HG02759 (cell line): Measurements from ENCODE around the gene PLEKHG4.

Experiments used
- ATAC-seq: cut with Tn5 transposase; IDR thresholded peaks from one replicate; pipeline ENCODE4 v1.9.1; 2021; ENCODE audit warnings: mild to moderate bottlenecking, moderate library complexity; ENCODE audit not compliant: unreplicated experiment

Gene PLEKHG4

DNA sequence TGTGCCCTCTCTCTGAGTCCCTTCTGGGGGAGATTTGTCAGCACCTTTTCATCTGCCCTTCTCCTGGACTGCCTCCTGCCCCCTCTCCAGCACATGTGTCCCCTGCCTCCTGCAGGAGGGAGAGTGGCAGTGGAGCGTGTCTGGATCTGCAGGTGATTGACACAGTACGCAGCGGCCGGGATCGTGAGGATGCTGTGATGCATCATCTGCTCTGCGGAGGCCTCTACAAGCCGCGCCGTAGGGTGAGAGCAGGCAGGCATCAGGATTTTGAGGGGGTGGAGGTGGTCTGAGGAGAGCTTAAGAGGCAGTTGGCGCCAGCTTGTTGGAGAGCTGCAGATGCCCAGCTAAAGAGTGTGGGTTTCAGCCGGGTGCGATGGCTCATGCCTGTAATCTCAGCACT is 19.6 kb upstream of the PLEKHG4 start:
- ATAC-seq: no peak

DNA sequence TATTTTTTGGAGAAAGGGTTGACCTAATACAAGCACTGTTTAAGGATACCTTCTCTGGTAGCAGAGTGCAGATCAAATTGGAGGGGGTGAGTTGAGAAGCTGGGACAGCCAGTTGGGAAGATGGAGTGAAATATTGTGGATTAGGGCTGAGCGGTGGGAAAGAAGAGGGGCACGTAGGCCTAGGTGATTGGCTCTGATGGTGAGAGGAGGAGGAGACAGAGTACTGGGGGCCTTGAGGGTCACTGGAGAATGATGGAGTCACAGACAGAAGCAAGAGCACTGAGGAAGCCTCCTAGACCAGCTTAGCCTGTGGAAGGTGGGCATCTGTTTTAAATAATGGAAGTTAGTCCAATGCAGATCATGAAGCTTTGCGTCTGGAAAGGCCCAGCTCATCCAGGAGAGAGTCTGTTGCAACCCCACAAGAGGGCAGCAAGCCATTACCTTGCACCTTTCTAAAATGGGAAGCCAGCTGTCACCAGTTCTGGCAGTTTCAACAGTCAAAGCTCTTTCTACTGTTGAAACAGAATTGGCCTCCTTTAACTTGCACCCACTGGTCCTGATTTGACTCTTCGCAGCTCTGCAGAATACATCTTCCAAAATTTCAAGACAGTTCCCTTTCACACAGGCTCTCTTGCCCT is 18.8 kb upstream of the PLEKHG4 start:
- ATAC-seq: peak; percentile 52

DNA sequence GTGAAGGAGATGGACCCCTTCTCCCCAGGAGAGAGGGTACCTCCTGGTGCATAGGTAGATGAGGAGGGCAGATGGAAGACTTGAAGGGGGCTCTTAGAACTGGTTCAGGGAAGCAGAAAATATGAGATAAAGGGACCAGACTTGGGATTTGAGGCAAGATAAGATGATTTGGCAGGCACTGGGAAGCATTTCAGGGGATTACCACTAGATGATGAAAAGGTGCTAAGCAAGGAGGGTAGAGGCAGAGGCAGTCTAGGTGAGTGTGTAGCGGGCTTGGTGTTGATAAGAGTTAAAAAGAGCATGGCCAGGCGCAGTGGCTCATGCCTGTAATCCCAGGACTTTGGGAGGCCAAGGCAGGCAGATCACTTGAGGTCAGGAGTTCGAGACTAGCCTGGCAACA is 16.1 kb upstream of the PLEKHG4 start:
- no peak for ATAC-seq

DNA sequence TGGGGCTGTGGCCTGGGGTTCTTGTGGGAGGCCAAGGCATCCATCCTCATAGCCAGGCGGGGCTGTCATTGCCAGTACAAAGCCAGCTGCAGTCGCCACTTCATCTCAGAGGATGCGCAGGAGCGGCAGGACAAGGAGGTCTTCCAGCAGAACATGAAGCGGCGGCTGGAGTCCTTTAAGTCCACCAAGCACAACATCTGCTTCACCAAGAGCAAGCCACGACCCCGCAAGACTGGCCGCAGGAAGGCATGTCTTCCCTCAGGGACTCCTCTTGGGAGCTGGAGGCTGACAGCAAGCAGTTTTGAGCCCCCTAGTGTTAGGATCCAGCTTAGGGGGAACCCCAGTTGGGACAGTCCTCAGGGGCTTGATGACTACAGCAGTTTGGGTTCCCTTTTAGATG is 15.1 kb upstream of the PLEKHG4 start:
- no peak for ATAC-seq

DNA sequence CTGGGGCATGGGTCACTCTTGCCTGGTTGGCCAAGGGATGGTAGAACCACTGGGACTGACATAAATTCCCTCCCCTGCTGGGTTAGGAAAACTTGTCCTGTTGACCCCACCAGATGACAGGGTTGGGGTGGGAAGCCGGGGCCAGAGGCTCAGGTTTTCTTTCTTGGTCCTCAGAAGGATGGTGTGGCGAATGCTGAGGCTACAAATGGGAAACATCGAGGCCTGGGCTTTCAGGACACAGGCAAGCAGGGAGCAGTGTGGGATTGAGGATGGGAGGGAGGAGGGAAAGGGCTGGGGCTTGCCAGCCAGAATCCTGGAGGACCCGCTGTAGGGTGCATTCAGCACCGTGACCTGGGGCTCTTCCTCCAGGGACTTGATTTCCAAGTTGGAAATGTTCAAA is 14.5 kb upstream of the PLEKHG4 start:
- ATAC-seq: no peak

DNA sequence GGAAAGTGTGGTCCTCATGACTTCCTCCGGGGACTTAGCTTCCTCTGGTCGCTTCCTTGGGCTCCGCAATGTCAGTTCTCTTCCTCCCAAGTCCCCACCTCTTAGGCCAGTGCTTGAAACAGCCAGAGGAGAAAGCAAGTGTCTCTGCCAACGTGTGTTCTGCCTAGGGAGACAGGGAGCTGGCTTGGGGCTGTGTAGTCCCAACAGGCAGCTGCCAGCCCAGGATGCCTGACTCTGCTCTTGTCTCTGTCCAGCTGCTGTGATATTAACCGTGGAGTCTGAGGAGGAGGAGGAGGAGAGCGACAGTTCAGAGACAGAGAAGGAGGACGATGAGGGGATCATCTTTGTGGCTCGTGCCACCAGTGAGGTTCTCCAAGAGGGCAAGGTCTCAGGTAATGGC is 13.5 kb upstream of the PLEKHG4 start:
- no peak for ATAC-seq

DNA sequence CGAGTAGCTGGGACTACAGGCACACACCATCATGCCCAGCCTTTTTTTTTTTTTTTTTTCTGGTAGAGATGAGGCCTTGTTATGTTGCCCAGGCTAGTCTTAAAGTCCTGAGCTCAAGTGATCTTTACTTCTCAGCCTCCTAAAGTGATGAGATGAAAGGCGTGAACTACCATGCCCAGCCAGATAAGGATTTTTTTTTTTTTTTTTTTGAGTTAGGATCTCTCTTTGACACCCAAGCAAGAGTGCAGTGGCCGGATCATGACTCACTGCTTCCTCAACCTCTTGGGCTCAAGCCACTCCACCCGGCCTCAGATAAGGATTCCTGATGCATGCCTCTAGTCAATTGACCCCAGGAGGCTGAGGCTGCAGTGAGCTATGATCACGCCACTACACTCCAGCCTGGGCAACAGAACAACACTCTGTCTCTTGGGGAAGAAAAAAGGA is 11.2 kb upstream of the PLEKHG4 start:
- no peak for ATAC-seq

DNA sequence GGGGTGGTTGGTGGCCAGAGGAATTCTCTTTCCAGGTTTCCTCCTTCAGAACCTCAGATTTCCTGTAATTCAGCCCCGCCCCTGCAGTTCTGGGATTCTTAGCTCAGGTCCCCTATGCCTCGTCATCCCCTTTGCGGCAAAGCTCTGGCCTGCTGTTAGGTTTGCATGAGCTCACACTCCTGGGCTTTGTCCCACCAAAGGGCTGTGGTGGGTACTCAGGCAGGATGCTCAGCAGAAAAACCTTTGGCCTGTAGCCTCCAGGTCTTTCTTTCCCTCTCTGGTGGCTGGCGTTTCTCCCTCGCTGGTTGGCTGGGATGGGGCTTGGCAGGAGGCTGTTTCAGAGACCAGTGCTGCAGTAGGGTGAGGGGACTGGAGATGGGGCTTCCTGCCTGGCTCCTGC is 9.6 kb upstream of the PLEKHG4 start:
- ATAC-seq: no peak

DNA sequence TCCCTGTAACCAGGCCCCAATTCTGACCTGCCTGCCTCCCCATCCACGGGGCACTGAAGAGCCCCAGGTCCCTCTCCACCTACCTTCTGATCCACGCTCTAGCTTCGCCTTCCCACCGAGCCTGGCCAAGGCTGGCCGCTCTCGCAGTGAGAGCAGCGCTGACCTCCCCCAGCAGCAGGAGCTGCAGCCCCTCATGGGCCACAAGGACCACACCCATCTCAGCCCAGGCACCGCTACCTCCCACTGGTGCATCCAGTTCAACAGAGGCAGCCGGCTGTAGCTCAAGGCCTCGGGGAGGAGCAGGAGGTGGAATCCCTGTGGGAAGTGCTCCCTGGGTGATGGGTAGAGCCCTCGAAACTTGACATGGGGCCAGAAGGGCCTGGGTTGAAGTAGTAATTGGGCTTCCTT is 8.4 kb upstream of the PLEKHG4 start:
- ATAC-seq: no peak

DNA sequence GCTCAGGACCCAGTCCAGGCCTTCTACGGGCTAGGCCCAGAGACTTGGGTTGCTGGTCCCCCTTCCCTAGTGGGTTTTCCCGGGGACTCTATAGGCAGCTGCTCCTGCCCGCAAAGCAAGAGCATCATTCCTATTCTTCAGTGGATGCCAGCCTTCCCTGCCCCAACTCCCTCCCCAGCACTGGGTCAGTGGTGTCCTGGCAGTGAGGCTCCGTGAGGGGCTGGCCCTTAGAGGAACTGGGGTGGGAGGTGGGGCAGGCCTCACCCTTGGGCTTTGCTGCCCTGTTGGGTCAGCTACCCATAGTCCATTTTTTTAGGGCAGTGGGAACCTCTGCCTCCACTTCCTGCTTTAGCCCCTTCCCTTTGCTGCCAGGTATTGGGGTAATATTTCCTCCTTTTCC is 7.9 kb upstream of the PLEKHG4 start:
- no peak for ATAC-seq

DNA sequence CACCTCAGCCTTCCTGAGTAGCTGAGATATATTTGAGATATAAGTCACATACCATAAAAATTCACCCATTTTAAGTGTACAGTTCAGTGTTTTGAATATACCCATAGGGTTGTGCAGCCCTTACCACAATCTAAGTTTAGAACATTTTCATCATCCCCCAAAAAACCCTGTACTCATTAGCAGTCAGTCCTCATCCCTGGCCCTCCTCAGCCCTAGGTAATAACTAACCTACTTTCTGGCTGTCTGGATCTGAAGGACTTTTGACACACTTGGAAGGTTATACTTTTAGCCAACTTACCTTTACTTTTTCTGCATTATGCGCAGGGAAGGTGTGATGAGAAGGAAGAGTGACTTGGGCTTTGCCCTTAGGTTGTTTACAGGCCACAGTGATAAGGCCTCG is 4.0 kb upstream of the PLEKHG4 start:
- no peak for ATAC-seq

DNA sequence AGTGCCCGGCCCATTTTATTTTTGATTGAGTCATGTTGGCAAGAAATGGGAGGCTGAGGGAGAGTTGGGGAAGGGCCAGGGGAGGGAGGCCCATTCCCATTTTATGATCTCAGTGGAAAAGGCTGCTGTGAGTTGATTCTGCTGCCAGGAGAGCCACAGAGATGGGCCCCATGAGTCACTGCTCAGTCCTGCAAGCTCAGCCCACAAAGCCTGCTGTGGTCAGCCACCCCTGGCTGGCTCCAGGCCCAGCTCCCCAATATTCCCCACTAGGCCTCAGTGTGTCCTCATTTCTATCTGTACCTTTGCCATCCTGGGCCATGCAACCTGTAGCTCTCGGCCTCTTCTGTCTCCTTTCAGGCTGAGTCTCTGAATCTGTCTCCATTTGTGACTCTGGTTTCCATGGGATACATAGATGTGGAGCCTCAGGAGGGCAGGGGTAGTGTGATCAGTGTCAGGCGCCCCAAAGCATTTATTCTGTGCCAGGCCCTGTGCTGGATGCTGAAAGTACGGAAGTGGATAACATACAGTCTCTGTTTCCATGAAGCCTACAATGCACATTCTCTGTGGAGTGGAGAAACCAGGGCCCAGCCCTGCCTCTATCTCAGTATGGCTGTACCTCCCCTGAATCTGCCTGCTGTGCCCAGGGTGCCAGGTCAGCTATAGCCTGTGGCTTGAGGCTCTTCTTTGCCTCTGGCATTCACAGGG is 1.9 kb upstream of the PLEKHG4 start:
- ATAC-seq: no peak

DNA sequence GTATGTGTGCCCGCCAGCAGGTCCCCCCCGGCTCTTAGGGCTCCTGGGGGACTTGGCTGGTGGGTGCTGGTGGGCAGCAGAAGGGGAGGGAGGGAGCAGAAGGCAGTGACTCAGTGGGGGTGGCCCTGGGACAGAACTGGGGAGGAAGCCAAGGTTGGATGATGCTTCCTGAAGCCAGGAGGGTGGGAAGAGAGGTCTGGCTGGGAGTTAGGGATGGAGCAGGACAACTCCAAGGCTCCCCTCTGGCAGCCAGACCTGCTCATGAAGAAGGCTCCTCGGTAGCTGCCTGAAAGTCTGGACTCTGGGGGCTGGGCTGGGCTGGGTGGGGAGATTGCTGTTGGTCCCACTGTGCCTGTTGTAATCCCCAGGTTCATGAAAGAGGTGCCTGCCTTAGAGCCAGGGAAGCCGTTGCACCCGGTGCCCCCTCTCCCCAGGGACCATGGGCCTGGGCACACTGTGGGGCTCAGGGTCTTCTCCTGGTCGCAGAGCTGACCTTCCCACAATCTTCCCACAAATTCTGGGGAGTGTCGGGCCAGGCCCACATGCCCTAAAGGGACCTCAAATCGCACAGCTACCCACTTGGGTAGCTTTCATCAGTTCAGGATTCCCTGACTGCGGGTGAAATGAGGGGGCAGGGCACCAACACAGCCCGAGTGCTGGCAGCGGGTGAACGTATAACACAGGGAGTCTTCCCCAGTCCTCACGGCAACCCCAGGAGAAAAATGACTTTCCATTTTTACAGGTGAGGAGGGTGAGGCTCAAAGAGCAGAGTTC is 1.1 kb upstream of the PLEKHG4 start:
- no peak for ATAC-seq

DNA sequence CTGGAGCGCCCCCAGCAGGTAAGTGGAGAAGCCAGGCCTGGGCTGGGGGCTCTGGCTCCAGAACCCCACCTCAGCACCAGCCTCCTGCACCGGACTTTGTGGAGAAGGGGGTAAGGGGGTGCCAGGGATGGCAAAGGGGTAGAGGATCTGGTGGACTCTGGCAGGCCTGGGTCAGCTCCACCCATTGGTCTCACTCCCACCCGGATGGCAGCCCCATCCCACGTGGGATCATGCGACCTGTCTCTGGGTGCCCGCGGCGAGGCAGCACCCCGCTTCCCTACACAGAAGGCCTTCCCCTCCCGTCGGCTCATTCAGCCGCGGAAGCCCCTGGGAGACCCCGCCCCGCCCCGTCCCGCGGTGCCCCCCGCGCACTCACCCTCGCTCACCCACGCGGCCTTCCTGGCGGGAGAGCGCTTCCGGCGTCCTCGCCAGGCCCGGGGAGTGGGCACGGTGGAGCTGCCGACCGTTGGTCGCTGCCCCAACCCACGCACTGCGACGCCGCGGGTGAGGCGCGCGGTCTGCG is 498 bp upstream of the PLEKHG4 start:
- peak; percentile 43 for ATAC-seq

DNA sequence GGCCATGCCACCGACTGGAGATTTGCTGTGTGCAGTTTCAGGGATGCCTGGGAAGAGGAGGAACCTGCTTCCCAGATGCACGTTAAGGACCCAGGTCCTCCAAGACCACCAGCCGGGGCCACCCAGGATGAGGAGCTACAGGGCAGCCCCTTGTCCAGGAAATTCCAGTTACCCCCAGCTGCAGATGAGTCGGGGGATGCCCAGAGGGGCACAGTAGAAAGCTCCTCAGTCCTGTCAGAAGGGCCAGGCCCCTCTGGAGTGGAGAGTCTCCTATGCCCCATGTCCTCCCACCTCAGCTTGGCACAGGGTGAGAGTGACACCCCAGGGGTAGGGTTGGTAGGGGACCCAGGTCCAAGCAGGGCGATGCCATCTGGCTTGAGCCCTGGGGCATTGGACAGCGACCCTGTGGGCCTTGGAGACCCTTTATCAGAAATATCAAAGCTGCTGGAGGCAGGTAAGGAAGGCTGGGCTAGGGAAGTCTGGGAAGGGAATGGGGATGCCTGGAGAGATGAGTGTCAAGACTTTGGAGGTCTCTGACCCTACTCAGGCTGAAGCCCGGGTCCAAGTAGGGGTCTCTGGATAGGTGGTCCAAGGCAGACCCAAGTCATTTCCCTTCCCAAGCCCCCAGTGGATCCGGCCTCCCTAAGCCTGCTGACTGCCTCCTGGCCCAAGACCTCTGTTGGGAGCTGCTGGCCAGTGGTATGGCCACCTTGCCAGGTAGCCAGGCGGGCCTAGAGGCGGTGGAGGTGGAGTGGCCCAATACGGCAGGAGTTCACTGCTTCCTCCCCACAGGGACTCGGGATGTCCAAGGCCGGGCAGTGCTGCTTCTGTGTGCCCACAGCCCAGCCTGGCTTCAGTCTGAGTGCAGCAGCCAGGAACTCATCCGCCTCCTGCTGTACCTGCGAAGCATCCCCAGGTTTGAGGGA is 1.0 kb downstream of the PLEKHG4 start:
- no peak for ATAC-seq

DNA sequence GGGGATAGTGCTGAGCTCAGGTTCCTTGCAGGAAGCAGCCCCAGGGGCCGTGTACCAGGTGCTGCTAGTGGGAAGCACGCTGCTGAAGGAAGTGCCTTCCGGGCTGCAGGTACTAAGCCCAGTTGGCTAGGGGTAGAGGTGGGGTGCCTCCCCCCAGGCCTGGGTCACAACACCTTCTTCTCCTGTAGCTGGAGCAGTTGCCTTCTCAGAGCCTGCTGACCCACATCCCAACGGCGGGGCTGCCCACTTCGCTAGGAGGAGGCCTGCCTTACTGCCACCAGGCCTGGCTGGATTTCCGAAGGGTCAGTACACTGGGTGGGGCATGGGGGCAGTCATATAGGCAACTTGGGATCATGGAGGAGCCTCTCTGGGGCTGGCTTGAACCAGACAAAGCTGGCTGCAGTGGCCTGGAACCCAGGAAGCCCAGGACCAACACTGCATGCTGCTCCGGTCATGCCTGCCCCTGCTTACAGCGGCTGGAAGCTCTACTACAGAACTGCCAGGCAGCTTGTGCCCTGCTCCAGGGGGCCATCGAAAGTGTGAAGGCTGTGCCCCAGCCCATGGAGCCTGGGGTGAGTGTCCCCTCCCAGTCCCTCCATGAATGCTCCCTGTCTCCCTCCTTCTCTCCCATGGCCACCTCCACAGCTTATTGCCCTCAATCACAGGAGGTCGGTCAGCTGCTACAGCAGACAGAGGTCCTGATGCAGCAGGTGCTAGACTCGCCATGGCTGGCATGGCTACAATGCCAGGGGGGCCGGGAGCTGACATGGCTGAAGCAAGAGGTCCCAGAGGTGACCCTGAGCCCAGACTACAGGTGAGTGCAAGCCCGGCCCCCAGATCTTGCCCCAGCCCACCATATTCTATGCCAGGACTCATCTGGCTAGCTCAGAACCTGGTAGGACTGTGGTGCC is 2.5 kb downstream of the PLEKHG4 start:
- ATAC-seq: no peak

DNA sequence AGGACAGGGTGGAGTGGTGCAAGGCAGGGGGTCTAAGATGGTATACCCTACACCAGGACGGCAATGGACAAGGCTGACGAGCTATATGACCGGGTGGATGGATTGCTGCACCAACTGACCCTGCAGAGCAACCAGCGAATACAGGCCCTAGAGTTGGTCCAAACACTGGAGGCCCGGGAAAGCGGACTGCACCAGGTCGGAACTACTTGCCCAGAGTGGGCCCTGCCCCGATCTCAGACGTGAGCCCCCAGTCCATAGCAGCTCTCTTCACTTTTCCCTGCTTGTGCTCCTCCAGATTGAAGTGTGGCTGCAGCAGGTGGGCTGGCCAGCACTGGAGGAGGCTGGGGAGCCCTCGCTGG is 3.1 kb downstream of the PLEKHG4 start:
- no peak for ATAC-seq

DNA sequence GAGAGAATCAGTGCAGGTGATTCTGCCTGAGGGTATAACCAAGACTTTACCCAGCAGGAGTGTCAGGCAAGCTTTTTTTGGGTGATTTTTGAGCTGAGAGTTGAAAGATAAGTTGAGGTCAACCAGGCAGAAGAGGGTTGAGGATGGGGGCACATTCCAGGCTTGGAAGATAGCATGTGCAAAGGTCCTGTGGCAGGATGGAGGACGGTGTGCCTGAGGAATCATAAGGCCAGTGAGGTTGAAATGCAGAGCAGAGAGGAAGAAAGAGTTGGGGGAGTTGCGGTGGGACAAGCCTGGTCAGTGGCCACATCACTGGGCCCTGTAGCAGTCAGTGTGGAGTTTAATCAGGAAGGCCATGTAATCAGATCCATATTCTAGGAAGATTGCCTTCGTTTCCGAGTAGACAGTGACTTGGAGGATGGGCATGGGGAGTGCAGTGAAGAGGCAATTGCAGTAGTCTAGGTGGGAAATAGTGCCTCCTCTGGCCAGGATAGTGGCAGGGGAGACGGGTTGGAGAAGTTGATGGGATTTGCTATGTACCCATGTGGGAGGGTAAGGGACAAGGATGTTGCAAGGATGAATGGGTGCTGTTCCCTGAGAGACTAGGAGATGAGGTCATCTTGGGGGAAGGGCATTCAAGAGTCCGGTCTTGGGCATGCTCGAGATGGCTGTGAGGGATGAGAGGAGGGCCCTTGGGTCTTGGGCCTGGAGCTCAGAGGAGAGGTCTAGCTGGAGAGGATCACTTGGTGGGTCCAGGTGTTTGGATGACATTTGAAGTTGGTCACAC is 3.9 kb downstream of the PLEKHG4 start:
- no peak for ATAC-seq
